Liver (tissue), 9 donors: Measurements from ENCODE around the gene CENPO. TPM values are rescaled to one million over a fixed set of nuclear protein-coding genes. Genes with fewer than 3 reads are reported as not detected.

Source experiments
- DNase-seq: peaks from one replicate; pipeline ENCODE4 v3.0.0-alpha.2; 2017; ENCODE audit warnings: low spot score
- H3K27ac ChIP-seq, 2 donors: one replicate each; pipeline ENCODE4 v1.7.0; 2013; ENCODE audit warnings: inconsistent platforms in 2 of 2, low read length in 2 of 2, control low read depth in 1 of 2, low read depth in 1 of 2, mild to moderate bottlenecking in 1 of 2
- H3K27me3 ChIP-seq, 4 donors: one replicate each; pipeline versions ENCODE4 v1.6.1 to v1.7.0; 2013; ENCODE audit warnings: low read length in 3 of 4, inconsistent platforms in 1 of 4, mild to moderate bottlenecking in 1 of 4, moderate library complexity in 1 of 4; ENCODE audit not compliant: control insufficient read depth in 4 of 4, insufficient read depth in 4 of 4
- H3K36me3 ChIP-seq, 4 donors: one replicate each; pipeline versions ENCODE4 v1.6.1 to v1.7.0; 2013; ENCODE audit warnings: low read length in 3 of 4, mild to moderate bottlenecking in 3 of 4, low read depth in 1 of 4, moderate library complexity in 1 of 4; ENCODE audit not compliant: control insufficient read depth in 4 of 4, insufficient read depth in 3 of 4
- H3K4me1 ChIP-seq, 4 donors: one replicate each; pipeline versions ENCODE4 v1.6.1 to v1.7.0; 2013; ENCODE audit warnings: low read length in 3 of 4, mild to moderate bottlenecking in 3 of 4, moderate library complexity in 1 of 4; ENCODE audit not compliant: control insufficient read depth in 4 of 4, insufficient read depth in 4 of 4
- H3K4me3 ChIP-seq, 3 donors: one replicate each; pipeline versions ENCODE4 v1.6.1 to v1.7.0; 2013; ENCODE audit warnings: low read length in 3 of 3, control low read depth in 1 of 3, low read depth in 1 of 3, mild to moderate bottlenecking in 1 of 3
- H3K9ac ChIP-seq, 2 donors: one replicate each; pipeline ENCODE4 v1.7.0; 2013; ENCODE audit warnings: low read length in 2 of 2, mild to moderate bottlenecking in 2 of 2, moderate library complexity in 2 of 2, control low read depth in 1 of 2, low read depth in 1 of 2
- H3K9me3 ChIP-seq, 4 donors: one replicate each; pipeline versions ENCODE4 v1.6.1 to v1.7.0; 2013; ENCODE audit warnings: low read length in 3 of 4; ENCODE audit not compliant: control insufficient read depth in 4 of 4
- EGR1 ChIP-seq, 2 donors: IDR thresholded peaks; 2 replicates each; pipeline ENCODE4 v1.6.1; 2016 to 2018; ENCODE audit warnings: antibody characterized with exemption in 2 of 2, low read depth in 2 of 2
- FOXA1 ChIP-seq: IDR thresholded peaks from 2 replicates; pipeline ENCODE4 v1.6.1; 2016; ENCODE audit warnings: antibody characterized with exemption
- FOXA2 ChIP-seq: IDR thresholded peaks from 2 replicates; pipeline ENCODE4 v1.6.1; 2016; ENCODE audit warnings: antibody characterized with exemption
- GABPA ChIP-seq, 2 donors: IDR thresholded peaks in 1 of 2; conservative IDR thresholded peaks in 1 of 2; 2 replicates each; pipeline ENCODE4 v1.6.1; 2016; ENCODE audit warnings: antibody characterized with exemption in 2 of 2, mild to moderate bottlenecking in 1 of 2, moderate library complexity in 1 of 2
- HNF4A ChIP-seq, 2 donors: conservative IDR thresholded peaks; 2 replicates each; pipeline ENCODE4 v1.6.1; 2016; ENCODE audit warnings: antibody characterized with exemption in 2 of 2, mild to moderate bottlenecking in 2 of 2
- HNF4G ChIP-seq: IDR thresholded peaks from 2 replicates; pipeline ENCODE4 v1.6.1; 2016; ENCODE audit warnings: antibody characterized with exemption
- JUND ChIP-seq, 2 donors: IDR thresholded peaks; 2 replicates each; pipeline ENCODE4 v1.6.1; 2016; ENCODE audit warnings: antibody characterized with exemption in 2 of 2
- NR2F2 ChIP-seq: IDR thresholded peaks from 2 replicates; pipeline ENCODE4 v1.6.1; 2016; ENCODE audit warnings: antibody characterized with exemption
- RAD21 ChIP-seq, 2 donors: IDR thresholded peaks; 2 replicates each; pipeline ENCODE4 v1.6.1; 2016; ENCODE audit warnings: antibody characterized with exemption in 2 of 2, mild to moderate bottlenecking in 2 of 2
- RXRA ChIP-seq, 2 donors: IDR thresholded peaks; 2 replicates each; pipeline ENCODE4 v1.6.1; 2017 to 2018; ENCODE audit warnings: antibody characterized with exemption in 2 of 2, mild to moderate bottlenecking in 1 of 2
- TAF1 ChIP-seq: conservative IDR thresholded peaks from 2 replicates; pipeline ENCODE4 v1.6.1; 2016; ENCODE audit warnings: antibody characterized with exemption, mild to moderate bottlenecking
- YY1 ChIP-seq: IDR thresholded peaks from 2 replicates; pipeline ENCODE4 v1.6.1; 2016; ENCODE audit warnings: antibody characterized with exemption, mild to moderate bottlenecking
- WGBS: extraction: QIAGEN DNeasy Blood & Tissue Kit; methylation state at CpG from one replicate; pipeline ENCODE4 v1.1.7; 2013; 5-methylcytosine and 5-hydroxymethylcytosine counted together
- polyA plus RNA-seq, 2 donors: library from polyadenylated mRNA; stranded (reverse) in 1 of 2; unstranded in 1 of 2; fragments of 200-250 nt in 1 of 2; fragments of >200 nt in 1 of 2; fragmentation: Nextera tagmentation in 1 of 2; extraction: Ambion mirVana in 1 of 2; gene quantifications; one replicate each; pipeline versions ENCODE4 v1.2.1 to v1.2.3, GENCODE V29; 2013 to 2015
- total RNA-seq, 2 donors: library from RNA; depleted of rRNA; stranded (reverse); fragments of >200 nt; gene quantifications; one replicate each; pipeline ENCODE4 v1.2.3, GENCODE V29; 2014
- TF ChIP-seq, protein P1 (sequence below): fragments of 150-350 bp; IDR thresholded peaks from 2 replicates; pipeline ENCODE4 v1.5.1; 2017; ENCODE audit warnings: improper control_type of control experiment, low read depth, low read length; ENCODE audit not compliant: missing input control
- TF ChIP-seq, protein P2 (sequence below): IDR thresholded peaks from 2 replicates; pipeline ENCODE4 v1.6.1; 2016; ENCODE audit warnings: antibody characterized with exemption, mild to moderate bottlenecking
- TF ChIP-seq, protein P3 (sequence below): IDR thresholded peaks from 2 replicates; pipeline ENCODE4 v1.6.1; 2016; ENCODE audit warnings: antibody characterized with exemption
- TF ChIP-seq, protein P4 (sequence below): IDR thresholded peaks from 2 replicates; pipeline ENCODE4 v1.6.1; 2016; ENCODE audit warnings: antibody characterized with exemption
- TF ChIP-seq, protein P5 (sequence below): IDR thresholded peaks from 2 replicates; pipeline ENCODE4 v1.6.1; 2016; ENCODE audit warnings: antibody characterized with exemption
- donor health status: healthy.
- donor health status: healthy.
- donor health status: healthy.
- donor health status: healthy.
- donor health status: healthy.

Gene CENPO
- total and polyA plus RNA-seq, 4 donors = 2.2 to 17.8 (median 3.2) TPM

DNA sequence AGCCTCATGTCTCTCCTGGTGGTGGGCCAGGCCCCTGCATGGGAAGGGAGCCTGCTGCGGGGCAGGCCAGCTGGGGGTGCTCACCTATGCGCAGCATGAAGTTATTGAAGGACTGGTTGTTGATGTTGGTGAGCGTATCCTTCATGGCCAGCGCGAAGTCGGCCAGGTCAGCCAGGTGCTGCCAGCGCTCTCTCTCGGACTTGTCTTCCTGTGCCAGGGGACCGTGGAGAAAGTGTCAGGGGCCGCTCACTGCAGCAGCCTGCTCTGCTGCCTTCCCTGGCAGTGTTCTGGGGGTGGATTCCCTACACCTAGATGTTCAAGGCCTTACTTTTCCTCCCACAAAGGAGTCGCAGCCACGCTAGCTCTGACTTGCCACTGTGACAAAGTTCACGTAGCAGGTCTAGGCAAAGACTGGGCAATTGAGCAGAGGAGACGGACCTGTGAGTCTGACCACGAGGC, 28.2 kb downstream of the CENPO start:
- no peaks in the 10 kb centered on the region for H3K27me3 ChIP-seq
- H3K27ac ChIP-seq = no peak overlapping the region
- H3K9ac ChIP-seq = no peak overlapping the region
- no peak overlapping the region for H3K4me3 ChIP-seq
- WGBS = 90% methylated on average over 15 of the region's 15 CpGs
- no peaks in the 10 kb centered on the region for H3K9me3 ChIP-seq
- no peaks in the 10 kb centered on the region for H3K4me1 ChIP-seq
- DNase-seq = no peak
- TF ChIP-seq, protein P1, sequence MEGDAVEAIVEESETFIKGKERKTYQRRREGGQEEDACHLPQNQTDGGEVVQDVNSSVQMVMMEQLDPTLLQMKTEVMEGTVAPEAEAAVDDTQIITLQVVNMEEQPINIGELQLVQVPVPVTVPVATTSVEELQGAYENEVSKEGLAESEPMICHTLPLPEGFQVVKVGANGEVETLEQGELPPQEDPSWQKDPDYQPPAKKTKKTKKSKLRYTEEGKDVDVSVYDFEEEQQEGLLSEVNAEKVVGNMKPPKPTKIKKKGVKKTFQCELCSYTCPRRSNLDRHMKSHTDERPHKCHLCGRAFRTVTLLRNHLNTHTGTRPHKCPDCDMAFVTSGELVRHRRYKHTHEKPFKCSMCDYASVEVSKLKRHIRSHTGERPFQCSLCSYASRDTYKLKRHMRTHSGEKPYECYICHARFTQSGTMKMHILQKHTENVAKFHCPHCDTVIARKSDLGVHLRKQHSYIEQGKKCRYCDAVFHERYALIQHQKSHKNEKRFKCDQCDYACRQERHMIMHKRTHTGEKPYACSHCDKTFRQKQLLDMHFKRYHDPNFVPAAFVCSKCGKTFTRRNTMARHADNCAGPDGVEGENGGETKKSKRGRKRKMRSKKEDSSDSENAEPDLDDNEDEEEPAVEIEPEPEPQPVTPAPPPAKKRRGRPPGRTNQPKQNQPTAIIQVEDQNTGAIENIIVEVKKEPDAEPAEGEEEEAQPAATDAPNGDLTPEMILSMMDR = no peak
- TF ChIP-seq HNF4A (conservative IDR thresholded peaks at IDR 0.05) = no peak
- TF ChIP-seq EGR1 (IDR thresholded peaks at IDR 0.05; ENCODE audit: low read depth in 2 of 2) = no peak
- TF ChIP-seq JUND (IDR thresholded peaks at IDR 0.05) = no peak
- no peak for TF ChIP-seq RAD21 (IDR thresholded peaks at IDR 0.05)
- peaks cover 0 to 10% (median 2%) of the 10 kb centered on the region in 4 donors for H3K36me3 ChIP-seq

DNA sequence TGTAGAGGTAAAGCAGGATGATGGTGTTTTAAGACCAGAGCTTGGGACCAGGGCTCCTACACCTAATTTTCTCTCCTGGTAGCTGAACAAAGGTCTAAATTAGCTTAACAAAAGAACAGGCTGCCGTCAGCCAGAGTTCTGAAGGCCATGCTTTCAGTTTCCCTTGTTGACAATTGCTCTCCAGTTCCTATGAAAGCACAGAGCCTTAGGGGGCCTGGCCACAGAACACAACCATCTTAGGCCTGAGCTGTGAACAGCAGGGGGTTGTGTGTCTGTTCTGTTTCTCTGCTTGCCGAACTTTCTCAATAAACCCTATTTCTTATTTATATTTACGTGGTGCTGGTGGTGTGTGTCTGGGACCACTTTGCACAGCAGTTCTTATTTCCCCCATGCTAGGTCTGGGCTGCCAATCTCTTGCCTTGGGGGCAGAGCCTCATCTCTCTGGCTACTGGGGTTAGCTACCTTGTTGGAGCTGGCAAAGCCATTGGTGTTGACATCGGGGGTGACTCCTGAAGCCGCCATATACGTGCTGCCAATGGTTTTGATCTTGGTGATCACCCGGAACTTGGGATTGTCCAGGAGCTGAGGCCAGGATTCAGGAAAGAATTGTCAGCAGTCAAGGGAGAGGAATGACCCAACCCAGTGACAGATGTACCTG, 29.0 kb downstream of the CENPO start:
- WGBS = 92% methylated on average over 7 of the region's 7 CpGs
- Histone ChIP-seq H3K9me3 (no peaks in the 10 kb centered on the region), H3K36me3 (peaks cover 0 to 10% (median 2%) of the 10 kb centered on the region in 4 donors), H3K27me3 (no peaks in the 10 kb centered on the region), H3K4me3 (no peak overlapping the region), H3K4me1 (no peaks in the 10 kb centered on the region), H3K9ac (no peak overlapping the region), H3K27ac (no peak overlapping the region)
- no peak for TF ChIP-seq NR2F2
- TF ChIP-seq RXRA (IDR thresholded peaks at IDR 0.05) = no peak
- TF ChIP-seq JUND (IDR thresholded peaks at IDR 0.05) = no peak
- no peak for TF ChIP-seq YY1
- TF ChIP-seq, protein P2, sequence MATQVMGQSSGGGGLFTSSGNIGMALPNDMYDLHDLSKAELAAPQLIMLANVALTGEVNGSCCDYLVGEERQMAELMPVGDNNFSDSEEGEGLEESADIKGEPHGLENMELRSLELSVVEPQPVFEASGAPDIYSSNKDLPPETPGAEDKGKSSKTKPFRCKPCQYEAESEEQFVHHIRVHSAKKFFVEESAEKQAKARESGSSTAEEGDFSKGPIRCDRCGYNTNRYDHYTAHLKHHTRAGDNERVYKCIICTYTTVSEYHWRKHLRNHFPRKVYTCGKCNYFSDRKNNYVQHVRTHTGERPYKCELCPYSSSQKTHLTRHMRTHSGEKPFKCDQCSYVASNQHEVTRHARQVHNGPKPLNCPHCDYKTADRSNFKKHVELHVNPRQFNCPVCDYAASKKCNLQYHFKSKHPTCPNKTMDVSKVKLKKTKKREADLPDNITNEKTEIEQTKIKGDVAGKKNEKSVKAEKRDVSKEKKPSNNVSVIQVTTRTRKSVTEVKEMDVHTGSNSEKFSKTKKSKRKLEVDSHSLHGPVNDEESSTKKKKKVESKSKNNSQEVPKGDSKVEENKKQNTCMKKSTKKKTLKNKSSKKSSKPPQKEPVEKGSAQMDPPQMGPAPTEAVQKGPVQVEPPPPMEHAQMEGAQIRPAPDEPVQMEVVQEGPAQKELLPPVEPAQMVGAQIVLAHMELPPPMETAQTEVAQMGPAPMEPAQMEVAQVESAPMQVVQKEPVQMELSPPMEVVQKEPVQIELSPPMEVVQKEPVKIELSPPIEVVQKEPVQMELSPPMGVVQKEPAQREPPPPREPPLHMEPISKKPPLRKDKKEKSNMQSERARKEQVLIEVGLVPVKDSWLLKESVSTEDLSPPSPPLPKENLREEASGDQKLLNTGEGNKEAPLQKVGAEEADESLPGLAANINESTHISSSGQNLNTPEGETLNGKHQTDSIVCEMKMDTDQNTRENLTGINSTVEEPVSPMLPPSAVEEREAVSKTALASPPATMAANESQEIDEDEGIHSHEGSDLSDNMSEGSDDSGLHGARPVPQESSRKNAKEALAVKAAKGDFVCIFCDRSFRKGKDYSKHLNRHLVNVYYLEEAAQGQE = no peak
- DNase-seq = no peak

DNA sequence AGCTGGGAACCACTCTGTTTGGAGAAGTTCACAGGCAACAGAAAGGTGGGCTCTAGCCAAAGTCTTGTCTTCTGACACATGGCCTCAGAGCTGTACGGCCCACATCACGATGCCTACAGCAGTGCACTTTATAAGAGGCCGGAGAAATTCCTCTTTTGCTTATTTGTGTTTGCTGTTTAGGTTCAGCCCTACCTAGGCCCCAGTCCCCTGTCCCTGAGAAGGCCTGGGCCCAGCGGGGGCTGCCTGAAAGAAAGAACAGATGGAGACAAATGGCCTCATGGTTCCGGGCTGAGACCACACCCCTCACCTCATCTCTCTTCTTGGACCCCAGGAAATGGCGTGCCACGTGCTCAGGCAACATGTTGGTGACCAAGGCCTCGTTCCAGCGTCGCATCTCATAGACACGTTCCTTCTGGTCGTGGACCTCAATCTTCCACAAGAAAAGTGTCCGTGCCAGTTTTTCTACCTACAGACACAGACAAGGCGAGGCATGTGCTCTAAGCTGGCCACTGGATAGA, 30.9 kb downstream of the CENPO start:
- no peaks in the 10 kb centered on the region for H3K9me3 ChIP-seq
- WGBS = 96% methylated on average over 14 of the region's 14 CpGs
- DNase-seq = no peak
- H3K4me3 ChIP-seq = no peak overlapping the region
- no peaks in the 10 kb centered on the region for H3K27me3 ChIP-seq
- no peak for TF ChIP-seq FOXA1
- no peak for TF ChIP-seq HNF4A (conservative IDR thresholded peaks at IDR 0.05)
- TF ChIP-seq HNF4G = no peak
- no peak for TF ChIP-seq RXRA (IDR thresholded peaks at IDR 0.05)
- TF ChIP-seq EGR1 (IDR thresholded peaks at IDR 0.05; ENCODE audit: low read depth in 2 of 2) = no peak
- TF ChIP-seq, protein P3, sequence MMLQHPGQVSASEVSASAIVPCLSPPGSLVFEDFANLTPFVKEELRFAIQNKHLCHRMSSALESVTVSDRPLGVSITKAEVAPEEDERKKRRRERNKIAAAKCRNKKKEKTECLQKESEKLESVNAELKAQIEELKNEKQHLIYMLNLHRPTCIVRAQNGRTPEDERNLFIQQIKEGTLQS = no peak
- TF ChIP-seq, protein P1 = no peak
- TF ChIP-seq NR2F2 = no peak
- no peak for TF ChIP-seq FOXA2
- no peak for TF ChIP-seq JUND (IDR thresholded peaks at IDR 0.05)
- TF ChIP-seq TAF1 = no peak
- no peak for TF ChIP-seq GABPA (IDR thresholded peaks at IDR 0.05 in 1 of 2, conservative IDR thresholded peaks at IDR 0.05 in 1 of 2)
- TF ChIP-seq RAD21 (IDR thresholded peaks at IDR 0.05) = no peak
- TF ChIP-seq, protein P4, sequence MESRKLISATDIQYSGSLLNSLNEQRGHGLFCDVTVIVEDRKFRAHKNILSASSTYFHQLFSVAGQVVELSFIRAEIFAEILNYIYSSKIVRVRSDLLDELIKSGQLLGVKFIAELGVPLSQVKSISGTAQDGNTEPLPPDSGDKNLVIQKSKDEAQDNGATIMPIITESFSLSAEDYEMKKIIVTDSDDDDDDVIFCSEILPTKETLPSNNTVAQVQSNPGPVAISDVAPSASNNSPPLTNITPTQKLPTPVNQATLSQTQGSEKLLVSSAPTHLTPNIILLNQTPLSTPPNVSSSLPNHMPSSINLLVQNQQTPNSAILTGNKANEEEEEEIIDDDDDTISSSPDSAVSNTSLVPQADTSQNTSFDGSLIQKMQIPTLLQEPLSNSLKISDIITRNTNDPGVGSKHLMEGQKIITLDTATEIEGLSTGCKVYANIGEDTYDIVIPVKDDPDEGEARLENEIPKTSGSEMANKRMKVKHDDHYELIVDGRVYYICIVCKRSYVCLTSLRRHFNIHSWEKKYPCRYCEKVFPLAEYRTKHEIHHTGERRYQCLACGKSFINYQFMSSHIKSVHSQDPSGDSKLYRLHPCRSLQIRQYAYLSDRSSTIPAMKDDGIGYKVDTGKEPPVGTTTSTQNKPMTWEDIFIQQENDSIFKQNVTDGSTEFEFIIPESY = no peak
- TF ChIP-seq, protein P5, sequence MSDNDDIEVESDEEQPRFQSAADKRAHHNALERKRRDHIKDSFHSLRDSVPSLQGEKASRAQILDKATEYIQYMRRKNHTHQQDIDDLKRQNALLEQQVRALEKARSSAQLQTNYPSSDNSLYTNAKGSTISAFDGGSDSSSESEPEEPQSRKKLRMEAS = no peak
- peaks cover 0 to 10% (median 2%) of the 10 kb centered on the region in 4 donors for H3K36me3 ChIP-seq
- no peak overlapping the region for H3K9ac ChIP-seq
- H3K27ac ChIP-seq = no peak overlapping the region
- H3K4me1 ChIP-seq = peaks cover 0 to 2% (median 0%) of the 10 kb centered on the region in 4 donors
